ENCODE data around the gene DCC.
A peak's percentile ranks its signal among the peaks of the same experiment; 100 is the strongest.

The DCC gene

DNA sequence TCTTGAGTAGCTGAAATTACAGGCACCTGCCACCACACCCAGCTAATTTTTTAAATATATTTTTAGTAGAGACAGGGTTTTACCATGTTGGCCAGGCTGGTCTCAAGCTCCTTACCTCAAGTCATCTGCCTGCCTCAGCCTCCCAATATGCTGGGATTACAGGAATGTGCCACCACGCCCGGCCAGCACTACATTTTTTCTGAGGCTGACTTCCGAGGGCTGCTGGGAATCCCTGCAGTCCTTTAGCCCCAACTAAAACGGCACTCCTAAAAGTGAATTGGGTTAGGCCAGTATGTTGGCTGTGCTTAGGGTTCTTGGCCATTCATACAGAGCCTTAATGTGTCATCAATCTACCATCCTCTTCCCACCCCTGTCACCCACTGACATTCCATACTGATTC is 375.4 kb downstream of the DCC start:
- DNase-seq = no peak

GRCh38 chr18:52715991-52716390 is 376.0 kb downstream of the DCC start:
- DNase-seq = no peak

DNA sequence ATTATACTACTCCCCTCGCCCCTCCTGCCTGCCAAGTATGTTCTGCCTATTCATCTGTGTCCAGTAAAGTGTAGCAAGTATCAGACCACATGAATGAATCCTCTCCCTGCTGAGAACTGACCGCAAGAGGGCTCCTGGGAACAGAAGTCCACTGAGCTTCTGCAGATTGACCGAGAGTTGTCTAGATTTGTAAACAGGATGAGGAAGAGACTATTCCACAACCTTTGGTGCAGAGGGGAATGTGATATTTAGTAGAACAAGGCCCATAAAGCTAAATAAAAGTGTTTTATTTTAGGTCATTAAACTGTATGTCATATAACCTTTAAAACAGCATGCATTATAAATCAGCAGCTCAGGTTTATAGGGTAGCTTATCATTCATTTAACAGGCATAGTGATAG is 377.0 kb downstream of the DCC start:
- DNase-seq = peak in 1 of 2 experiments; percentile 9

DNA sequence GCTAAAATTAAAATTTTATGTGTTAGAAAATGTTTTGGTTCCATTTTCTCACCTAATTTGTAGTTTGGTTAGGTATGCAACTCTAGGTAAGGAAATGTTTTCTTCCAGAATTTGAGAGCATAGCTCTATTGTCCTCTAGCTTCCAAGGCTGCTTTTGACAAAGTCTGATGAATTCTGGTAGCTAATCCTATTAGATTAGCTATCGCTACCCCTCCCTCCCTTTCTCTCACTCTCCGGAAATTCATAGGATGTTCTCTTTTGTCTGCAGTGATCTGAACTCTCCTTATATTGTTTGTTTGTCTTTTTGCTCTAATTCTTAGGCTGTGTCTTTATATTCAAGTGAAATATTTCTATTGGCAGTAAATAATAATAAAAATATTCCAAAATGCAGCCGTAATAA is 382.9 kb downstream of the DCC start:
- no peak for DNase-seq

DNA sequence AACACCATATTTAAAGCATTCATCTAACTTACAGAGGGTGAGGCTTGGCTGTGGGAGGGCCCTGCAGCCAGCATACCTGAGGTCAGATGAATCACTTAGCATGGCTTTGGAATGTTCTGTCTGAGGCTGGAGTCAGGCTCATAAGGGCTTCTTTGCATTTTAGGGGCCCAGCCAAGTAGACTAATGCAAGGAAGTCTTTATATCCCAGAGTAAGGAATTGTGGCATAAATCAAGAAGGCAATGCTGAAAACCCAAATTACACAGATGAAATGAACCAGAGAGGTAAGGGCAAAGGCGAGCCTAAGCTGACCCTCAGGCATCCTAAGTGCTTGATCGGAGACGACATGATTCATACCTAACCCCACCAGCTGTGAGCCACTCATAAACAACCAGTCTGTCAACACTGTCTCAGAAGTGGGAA is 383.6 kb downstream of the DCC start:
- DNase-seq = no peak

DNA sequence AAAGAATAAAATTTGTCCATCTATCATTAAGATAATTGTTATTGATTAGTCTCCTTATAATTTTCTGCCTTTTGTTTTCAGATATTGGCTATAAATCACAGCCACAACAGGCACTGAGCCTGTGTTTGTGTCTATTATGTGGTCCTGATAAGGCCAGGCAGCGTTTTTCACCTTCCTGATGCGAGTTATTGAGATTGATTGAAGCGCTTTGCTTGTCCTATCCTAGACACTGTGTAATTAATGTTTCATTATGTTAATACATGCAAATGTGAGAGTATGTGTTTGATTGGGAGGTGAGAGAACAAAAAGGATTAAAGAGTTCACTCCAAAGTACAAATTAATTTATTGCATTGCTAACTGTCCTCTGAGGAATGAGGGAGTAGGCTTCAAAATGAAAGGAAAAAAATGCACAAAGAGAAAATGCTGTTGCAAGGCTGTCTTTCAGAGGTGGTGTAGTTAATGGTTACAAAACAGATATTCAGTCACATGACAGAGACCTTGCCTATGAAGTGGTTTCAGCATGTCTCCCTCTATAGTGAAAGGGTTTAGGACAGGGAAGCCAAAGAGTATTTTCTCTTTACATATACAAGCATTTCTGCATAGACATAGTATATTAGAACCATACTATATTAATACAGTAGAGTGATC is 391.1 kb downstream of the DCC start:
- DNase-seq = no peak

- DNase-seq = no peak
These were observed 398.9 kb downstream of the DCC start for GRCh38 chr18:52738946-52739345.

- no peak for DNase-seq
These were observed 407.0 kb downstream of the DCC start for GRCh38 chr18:52746986-52747385.

GRCh38 chr18:52747869-52748268 is 407.9 kb downstream of the DCC start:
- no peak for DNase-seq

- DNase-seq = no peak
These were observed 408.3 kb downstream of the DCC start for GRCh38 chr18:52748343-52748742.

- no peak for DNase-seq
These were observed 409.5 kb downstream of the DCC start for GRCh38 chr18:52749542-52749941.

GRCh38 chr18:52750995-52751394 is 411.0 kb downstream of the DCC start:
- DNase-seq = no peak

DNA sequence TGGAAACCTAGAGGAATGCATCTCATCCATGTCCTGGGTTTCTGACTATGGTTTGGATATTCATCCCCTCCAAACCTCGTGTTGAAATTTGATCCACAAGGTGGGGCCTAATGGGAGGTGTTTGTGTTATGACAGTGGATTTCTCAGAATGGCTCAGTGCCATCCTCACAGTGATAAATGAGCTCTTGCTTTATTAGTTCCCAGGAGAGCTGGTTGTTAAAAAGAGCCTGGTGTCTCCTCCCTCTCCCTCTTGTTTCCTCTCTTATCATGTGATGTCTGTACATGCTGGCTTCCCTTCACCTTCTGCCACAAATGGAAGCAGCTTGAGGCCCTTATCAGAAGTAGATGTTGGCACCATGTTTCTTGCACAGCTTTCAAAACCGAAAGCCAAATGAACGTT is 424.3 kb downstream of the DCC start:
- peak in 1 of 2 experiments; percentile 60 for DNase-seq

- no peak for DNase-seq
These were observed 426.1 kb downstream of the DCC start for GRCh38 chr18:52766002-52766545.

- DNase-seq = no peak
These were observed 441.1 kb downstream of the DCC start for GRCh38 chr18:52781113-52781512.

GRCh38 chr18:52791321-52791720 is 451.3 kb downstream of the DCC start:
- no peak for DNase-seq

GRCh38 chr18:52812834-52813233 is 472.8 kb downstream of the DCC start:
- no peak for DNase-seq

- no peak for DNase-seq
These were observed 473.8 kb downstream of the DCC start for GRCh38 chr18:52813635-52814416.

DNA sequence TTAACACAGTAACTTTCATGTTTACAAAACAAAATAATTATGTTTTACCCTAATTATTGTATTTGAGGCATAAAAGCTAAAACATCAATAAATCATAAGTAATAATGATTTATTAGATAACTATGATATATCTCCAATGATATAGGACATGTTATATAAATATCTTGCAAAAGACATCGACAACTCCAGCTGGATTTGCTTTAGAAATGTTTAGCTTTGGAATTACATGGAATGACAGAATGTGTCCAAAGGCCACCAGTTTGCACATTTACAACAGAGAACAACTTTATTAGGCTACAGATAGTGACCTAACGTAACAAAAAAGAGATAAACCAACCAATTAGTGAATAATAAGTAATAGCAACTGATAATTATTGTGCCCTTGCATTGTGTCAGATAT is 475.7 kb downstream of the DCC start:
- DNase-seq = no peak

GRCh38 chr18:52816121-52816520 is 476.1 kb downstream of the DCC start:
- DNase-seq = no peak

DNA sequence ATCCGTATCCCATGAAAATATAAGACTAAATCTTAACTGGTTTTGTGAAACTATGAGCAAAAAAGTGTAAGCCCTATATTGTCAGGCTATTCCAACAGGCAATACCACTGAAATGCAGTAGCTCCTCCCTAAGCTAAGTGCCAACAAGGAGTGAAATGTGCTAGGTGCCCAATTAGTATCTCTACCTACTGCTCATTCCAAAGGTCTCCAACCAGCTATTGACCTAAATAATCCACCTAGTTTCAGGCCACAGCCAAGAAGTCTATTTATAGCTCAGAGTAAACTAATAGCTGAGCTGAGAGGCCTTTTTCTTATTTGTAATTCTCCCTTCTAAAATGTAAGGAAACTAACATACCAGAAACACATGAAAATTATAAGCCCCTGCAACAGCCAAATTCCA is 482.2 kb downstream of the DCC start:
- DNase-seq = no peak

DNA sequence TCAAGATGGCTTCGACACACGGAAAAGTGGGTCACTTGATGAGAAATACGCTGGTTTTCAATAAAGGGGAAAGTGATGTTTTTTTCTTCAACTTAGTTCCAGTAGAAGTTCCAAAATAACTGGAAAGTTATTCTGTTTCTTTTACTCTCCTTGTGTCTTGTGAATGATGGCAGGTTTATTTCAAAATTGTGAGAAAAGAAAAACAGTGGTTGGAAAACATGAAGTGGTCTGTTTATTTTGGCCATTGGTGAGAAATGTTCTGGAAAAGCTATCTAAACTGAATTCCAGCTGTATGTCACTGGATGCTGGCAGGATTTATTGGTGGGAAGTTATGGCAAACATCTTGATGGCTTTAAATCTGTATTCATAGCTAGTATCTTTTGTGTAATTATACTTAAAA is 484.1 kb downstream of the DCC start:
- no peak for DNase-seq

DNA sequence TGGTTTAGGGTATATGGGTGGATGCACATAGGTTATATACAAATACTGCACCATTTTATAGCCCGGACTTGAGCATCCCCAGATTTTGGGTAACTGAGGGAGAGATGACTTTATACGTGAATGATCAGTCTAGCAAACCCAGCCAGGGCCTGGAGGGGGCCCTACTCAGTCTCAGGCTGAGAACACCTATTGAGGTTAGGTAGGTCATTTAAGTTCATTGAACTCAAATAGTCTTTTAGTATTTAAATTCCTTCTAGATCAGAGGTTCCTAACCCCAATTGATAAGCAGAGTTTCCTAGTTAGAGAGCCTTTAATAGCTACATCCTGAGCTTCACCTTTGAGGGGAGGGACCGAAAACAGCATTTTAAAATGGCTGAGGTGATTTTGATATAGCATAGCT is 487.0 kb downstream of the DCC start:
- DNase-seq = no peak

GRCh38 chr18:52829320-52829719 is 489.3 kb downstream of the DCC start:
- no peak for DNase-seq

Measured in NCI-H187 (cell line).